ENCODE measurements around the gene STS. TPM values are rescaled to one million over a fixed set of nuclear protein-coding genes. Genes with fewer than 3 reads are reported as not detected.

STS gene
- total and polyA plus RNA-seq, 2 of the 8 experiments (the other 6 are each of a cell fraction or from before 2014, with no cell fraction given) = 0.67 to 1.5 TPM

- Histone ChIP-seq H2BK20ac (ENCODE audit: low read length) (no peak overlapping the region), H3K9me3 (ENCODE audit: insufficient read depth in 2 of 2, low read depth in 1 of 2, low read length in 1 of 2) (no peaks in the 10 kb centered on the region), H4K5ac (ENCODE audit: insufficient read length, low read depth, low read length) (no peak overlapping the region), H3K14ac (ENCODE audit: insufficient read length) (no peak overlapping the region), H2BK120ac (replicated peaks; ENCODE audit: low read depth, low read length) (no peak overlapping the region), H3K56ac (replicated peaks; ENCODE audit: insufficient read length, low read depth, low read length) (no peak overlapping the region), H3K79me2 (ENCODE audit: control insufficient read depth in 1 of 2, insufficient read depth in 2 of 2, low read length in 2 of 2) (no peaks in the 10 kb centered on the region), H3K23ac (ENCODE audit: insufficient read length) (no peak overlapping the region), H4K8ac (ENCODE audit: extremely low read depth, insufficient read depth, low read length) (no peak overlapping the region), H3K4me2 (ENCODE audit: insufficient read depth in 1 of 2, low read depth in 2 of 2, low read length in 2 of 2) (no peak overlapping the region), H3K23me2 (ENCODE audit: low read depth, low read length) (no peaks in the 10 kb centered on the region), H2AK5ac (ENCODE audit: low read depth, low read length) (no peak overlapping the region), H3K9ac (replicated peaks in 1 of 4; ENCODE audit: extremely low read depth in 1 of 4, low read depth in 3 of 4, low read length in 3 of 4) (no peak overlapping the region), H2BK12ac (ENCODE audit: low read depth, low read length) (no peak overlapping the region), H4K91ac (replicated peaks; ENCODE audit: insufficient read length, low read length) (no peak overlapping the region), H3K27me3 (replicated peaks in 1 of 4; ENCODE audit: control insufficient read depth in 3 of 4, extremely low read depth in 1 of 4, insufficient read depth in 3 of 4, low read length in 3 of 4) (no peaks in the 10 kb centered on the region), H3K4me3 (ENCODE audit: extremely low read depth in 1 of 4, insufficient read depth in 2 of 4, low read depth in 3 of 4, low read length in 4 of 4) (no peak overlapping the region), H4K20me1 (replicated peaks in 1 of 2; ENCODE audit: control insufficient read depth in 1 of 2, insufficient read depth in 2 of 2, low read length in 2 of 2) (no peaks in the 10 kb centered on the region), H3K27ac (ENCODE audit: low read depth, low read length) (no peak overlapping the region), H3K79me1 (ENCODE audit: low read depth, low read length) (no peaks in the 10 kb centered on the region), H2BK5ac (ENCODE audit: low read depth, low read length) (no peak overlapping the region), H3K36me3 (ENCODE audit: control insufficient read depth in 2 of 4, insufficient read depth in 4 of 4, low read length in 3 of 4) (no peaks in the 10 kb centered on the region), H2BK15ac (ENCODE audit: low read length) (no peak overlapping the region), H2AFZ (ENCODE audit: low read length) (no peak overlapping the region), H3K4me1 (replicated peaks in 1 of 4; ENCODE audit: control insufficient read depth in 3 of 4, insufficient read depth in 4 of 4, low read length in 3 of 4) (no peaks in the 10 kb centered on the region), H3K18ac (ENCODE audit: extremely low read depth, low read length) (no peak overlapping the region), H3K4ac (replicated peaks; ENCODE audit: insufficient read length, low read depth, low read length) (no peak overlapping the region)
- ChIA-PET CTCF (ENCODE audit: partially characterized antibody) (no interaction called here), POLR2A (ENCODE audit: partially characterized antibody) (no interaction called here)
- WGBS, 2 experiments (ENCODE audit: extremely low coverage in 1 of 2, insufficient coverage in 1 of 2, insufficient read length in 1 of 2, insufficient replicate concordance in 2 of 2, low coverage in 1 of 2, low lambda C conversion rate in 2 of 2, missing lambda C conversion rate in 1 of 2) = 94% methylated on average over 2 of the region's 2 CpGs; no CpG with 5 or more reads in 1 of the 2 experiments
- DNase-seq (ENCODE audit: low read depth in 1 of 2, low spot score in 2 of 2) (no peak), FAIRE-seq (no peak)
- TF ChIP-seq RAD21 (IDR thresholded peaks at IDR 0.05 in 1 of 2, conservative IDR thresholded peaks at IDR 0.05 in 1 of 2; ENCODE audit: low read depth in 2 of 2, low read length in 2 of 2) = no peak
- TF ChIP-seq SIN3A (conservative IDR thresholded peaks at IDR 0.05 in 1 of 2, IDR thresholded peaks at IDR 0.05 in 1 of 2; ENCODE audit: low read depth in 1 of 2, low read length in 2 of 2) = no peak
- TF ChIP-seq SP1 (IDR thresholded peaks at IDR 0.05; ENCODE audit: low read depth, low read length) = no peak
- TF ChIP-seq EZH2 (IDR thresholded peaks at IDR 0.05; ENCODE audit: low read depth, low read length, severe bottlenecking) = no peak
- TF ChIP-seq POU5F1 (IDR thresholded peaks at IDR 0.05; ENCODE audit: low read depth, low read length) = no peak
- TF ChIP-seq RFX5 (IDR thresholded peaks at IDR 0.05; ENCODE audit: borderline replicate concordance, low read depth, low read length) = no peak
- TF ChIP-seq KDM1A (IDR thresholded peaks at IDR 0.05; ENCODE audit: borderline replicate concordance, low read length) = no peak
Observed at GRCh38 chrX:7188672-7189071, 41.2 kb downstream of the STS start.
